Pancreas (tissue), 10 donors: ENCODE measurements around the gene UPK3BL2. TPM values are rescaled to one million over a fixed set of nuclear protein-coding genes. Genes with fewer than 3 reads are reported as not detected.
A peak's percentile ranks its signal among the peaks of the same experiment; 100 is the strongest.
"Not testable (repeated sequence)": the region's sequence is repeated elsewhere in the genome, so short reads cannot be mapped to it uniquely, and the experiment has no call there.

Experiments used
- ATAC-seq, 4 donors: fragments of 200-7000 bp; cut with Tn5 transposase; one replicate each; pipeline versions ENCODE4 v1.8.0 to v1.9.1; 2020; ENCODE audit warnings: mild to moderate bottlenecking in 4 of 4, moderate library complexity in 4 of 4
- DNase-seq, 6 donors: peaks; one replicate each; pipeline ENCODE4 v3.0.0-alpha.2; 2020
- FAIRE-seq: peaks from 2 replicates; lab custom pipeline; 2012; peaks lifted over from hg19 to GRCh38; lab: Jason Lieb, UNC
- H3K27ac ChIP-seq, 4 donors: fragments of 200-600 bp; sonication (generic); 1 replicate in 3 of 4; 2 replicates in 1 of 4; pipeline versions ENCODE4 v1.5.0 to v1.8.0; 2020
- H3K27me3 ChIP-seq, 4 donors: fragments of 200-600 bp; one replicate each; pipeline ENCODE4 v1.8.0; 2021
- H3K36me3 ChIP-seq, 3 donors: fragments of 200-600 bp; sonication (generic) in 1 of 3; one replicate each; pipeline versions ENCODE4 v1.5.0 to v1.8.0; 2020 to 2021
- H3K4me1 ChIP-seq, 3 donors: fragments of 200-600 bp; one replicate each; pipeline ENCODE4 v1.8.0; 2021
- H3K4me3 ChIP-seq, 4 donors: fragments of 200-600 bp; sonication (generic) in 2 of 4; one replicate each; pipeline versions ENCODE4 v1.5.0 to v1.8.0; 2020 to 2021
- H3K9me3 ChIP-seq, 4 donors: fragments of 200-600 bp; one replicate each; pipeline ENCODE4 v1.8.0; 2021
- WGBS, 2 donors: extraction: QIAGEN DNeasy Blood & Tissue Kit; methylation state at CpG; one replicate each; pipeline ENCODE4 v1.1.7; 2013; 5-methylcytosine and 5-hydroxymethylcytosine counted together
- intact Hi-C, 3 donors: fragments of 100-400 bp; cut with DNase I; formaldehyde crosslinking; loops; one replicate each; pipeline versions ENCODE4 v1.11.1 to v1.14.2; 2022
- polyA plus RNA-seq, 2 donors: library from polyadenylated mRNA; stranded (reverse); fragments of 200-250 nt; gene quantifications; one replicate each; pipeline ENCODE4 v1.2.3, GENCODE V29; 2013
- total RNA-seq, 6 donors: library from RNA; stranded (reverse); fragmentation: NEBNext Ultra II Directional in 4 of 6; extraction: Animal tissue kit (Norgen Biotek cat#: 25700) in 4 of 6; gene quantifications; one replicate each; pipeline versions ENCODE4 v1.2.1 to v1.2.4, GENCODE V29; 2021 to 2023
- donor health status: healthy with polysubstance abuse.
- donor health status: DM: no; HTN: no; CAD: no; lungs with moderate emphysema.
- donor health status: DM: no; HTN: no; CAD: no.
- donor health status: control.
- donor health status: control.
- donor health status: Bipolar disorder and iron deficiency.
- donor health status: DM: yes; HTN: yes; CAD: no.
- donor health status: DM: no; HTN: no; CAD: no.
- donor health status: DM: no; HTN: no; CAD: no.
- donor health status: DM: yes; HTN: yes; CAD: no.

The UPK3BL2 gene
- total and polyA plus RNA-seq, 8 donors = 6.0 to 38.4 (median 7.3) TPM

DNA sequence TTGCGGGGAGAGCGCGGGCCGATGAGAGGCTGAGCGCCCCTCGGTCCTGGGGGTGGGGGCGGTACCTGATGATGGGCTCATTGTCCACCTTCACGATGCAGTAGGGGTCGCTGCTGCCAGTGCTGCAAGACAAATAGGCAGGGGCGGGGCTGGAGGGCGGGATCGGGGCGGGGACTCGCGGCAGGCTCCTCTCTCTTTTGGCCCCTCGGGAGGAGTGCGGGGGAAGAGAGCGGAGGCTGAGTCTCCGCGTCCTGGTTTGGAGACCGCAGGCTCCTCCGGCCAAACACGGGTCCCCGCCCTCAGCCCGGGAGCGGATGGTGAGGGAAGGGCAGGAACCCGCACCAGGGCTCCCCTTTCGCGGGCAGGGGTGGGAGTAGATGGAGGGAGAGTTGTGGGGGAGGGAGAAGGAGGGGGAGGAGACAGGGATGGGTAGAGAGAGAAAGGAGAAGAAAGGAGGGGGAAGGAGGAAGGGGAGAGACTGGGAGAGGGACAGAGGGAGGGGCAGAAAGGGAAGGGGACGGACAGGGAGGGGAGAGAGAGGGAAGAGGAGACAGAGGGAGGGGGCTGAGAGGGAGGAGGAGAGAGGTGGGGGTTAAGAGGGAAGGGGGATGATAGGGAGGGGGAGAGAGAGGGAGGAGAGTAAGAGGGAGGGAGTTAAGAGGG lies 31.5 kb downstream of the UPK3BL2 start:
- not testable (repeated sequence) for H3K27ac ChIP-seq

DNA sequence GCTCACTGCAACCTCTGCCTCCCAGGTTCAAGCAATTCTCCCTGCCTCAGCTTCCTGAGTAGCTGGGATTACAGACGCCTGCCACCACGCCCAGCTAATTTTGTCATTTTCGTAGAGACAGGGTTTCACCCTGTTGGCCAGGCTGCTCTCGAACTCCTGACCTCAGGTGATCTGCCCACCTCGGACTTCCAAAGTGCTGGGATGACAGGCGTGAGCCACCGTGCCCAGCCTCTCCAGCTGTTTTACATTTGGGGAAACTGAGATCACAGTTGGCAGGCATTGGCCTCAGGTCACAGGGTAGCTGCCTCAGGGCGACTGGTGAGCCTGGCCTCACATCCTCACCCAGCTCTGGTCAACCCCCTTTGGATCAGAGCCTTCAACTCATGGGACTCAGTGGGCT lies 32.9 kb downstream of the UPK3BL2 start:
- FAIRE-seq, intact Hi-C loops, ATAC-seq, H3K4me1 ChIP-seq, H3K27me3 ChIP-seq, H3K36me3 ChIP-seq, H3K9me3 ChIP-seq, H3K27ac ChIP-seq, H3K4me3 ChIP-seq: not testable (repeated sequence)
- WGBS, 2 donors = 66 to 76% methylated on average over 4 of the region's 8 CpGs
- DNase-seq = peak in 1 of 6 donors; percentile 9

More for the DNA sequence above, 31.5 kb downstream of the UPK3BL2 start:
- no CpG with 5 or more reads among the region's 30 CpGs for WGBS, 2 donors
- DNase-seq, H3K4me1 ChIP-seq, H3K9me3 ChIP-seq, H3K27me3 ChIP-seq, H3K4me3 ChIP-seq, FAIRE-seq, intact Hi-C loops, H3K36me3 ChIP-seq: not testable (repeated sequence)
- ATAC-seq = peak; percentile 31 to 71 (median 57)

DNA sequence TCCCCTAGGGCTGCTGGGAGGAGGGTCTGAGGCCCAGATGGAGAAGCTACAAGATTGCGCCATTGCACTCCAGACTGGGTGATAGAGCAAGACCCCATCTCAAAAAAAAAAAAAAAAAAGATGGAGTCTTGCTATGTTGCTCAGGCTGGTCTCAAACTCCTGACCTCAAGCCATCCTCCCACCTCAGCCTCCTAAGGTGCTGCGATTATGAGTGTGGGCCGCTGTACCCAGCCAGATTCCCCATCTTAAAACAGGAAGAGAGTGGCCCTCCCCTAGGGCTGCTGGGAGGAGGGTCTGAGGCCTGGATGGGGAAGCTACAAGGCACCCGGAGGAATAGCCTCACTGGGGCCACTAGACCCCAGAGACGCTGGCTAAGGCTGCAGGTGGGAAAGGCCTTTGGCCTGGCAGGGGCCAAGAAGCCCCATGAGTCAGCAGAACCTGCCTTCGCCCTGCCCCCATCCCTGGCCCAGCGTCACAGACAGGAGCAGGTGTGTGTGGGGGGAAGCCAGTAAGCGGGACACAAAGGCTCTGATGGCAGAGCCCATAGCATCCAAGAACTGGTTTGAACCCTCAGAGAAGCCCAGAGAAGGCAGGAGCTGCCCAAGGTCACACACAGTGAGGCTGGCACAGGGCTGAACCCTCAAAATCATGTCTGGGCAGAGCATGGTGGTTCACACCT lies 35.9 kb downstream of the UPK3BL2 start:
- 88 to 91% methylated on average over 2 of the region's 8 CpGs for WGBS, 2 donors
- H3K4me1 ChIP-seq, ATAC-seq, H3K4me3 ChIP-seq, FAIRE-seq, intact Hi-C loops, H3K36me3 ChIP-seq, H3K27ac ChIP-seq, H3K9me3 ChIP-seq, H3K27me3 ChIP-seq: not testable (repeated sequence)
- peak in 1 of 6 donors; percentile 18 for DNase-seq

DNA sequence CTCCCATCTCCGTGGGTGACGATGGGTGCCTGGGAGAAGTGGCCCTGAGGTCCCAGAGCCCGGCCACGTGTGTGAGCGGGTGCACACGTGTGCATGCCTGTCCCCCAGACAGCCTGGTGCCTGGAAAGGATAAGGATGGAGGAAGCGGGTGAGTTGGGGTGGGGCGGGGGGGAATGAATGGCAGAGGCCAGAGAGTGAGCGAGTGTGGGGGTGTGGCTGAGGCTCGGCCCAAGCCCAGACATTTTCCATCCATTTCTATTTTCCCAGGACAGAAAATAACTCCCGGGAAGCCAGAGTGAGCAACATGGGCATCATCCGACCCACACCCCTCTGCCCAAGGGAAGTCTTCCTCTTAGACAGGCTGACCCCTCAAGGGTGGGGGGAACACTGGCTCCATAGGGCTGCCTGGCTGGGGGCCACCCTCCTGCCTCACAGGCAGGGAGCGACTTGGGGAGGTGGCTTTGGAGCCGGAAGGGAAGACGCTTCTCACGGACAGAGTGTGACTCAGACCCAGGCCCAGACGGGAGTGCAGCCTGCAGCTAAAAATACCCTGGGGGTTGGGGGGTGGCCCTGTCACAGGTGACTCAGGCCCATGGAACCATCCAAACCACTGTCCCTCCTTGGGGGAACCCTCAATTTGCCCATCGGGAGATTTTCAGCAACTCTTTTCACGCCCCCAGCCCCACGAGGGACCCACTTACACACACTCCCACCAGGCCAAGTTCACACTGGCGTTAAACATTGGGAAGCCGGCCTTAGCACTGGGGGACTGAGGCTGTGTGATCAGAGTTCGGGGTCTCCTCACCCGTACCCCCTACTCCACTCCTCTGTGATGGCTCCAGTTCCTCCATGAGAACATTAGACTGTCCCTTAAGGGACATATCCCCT lies 38.0 kb downstream of the UPK3BL2 start:
- WGBS, 2 donors = 81 to 90% methylated on average over 5 of the region's 24 CpGs
- DNase-seq = peak in 2 of 6 donors; percentile 10 to 36
- peak in 3 of 4 donors; percentile 24 to 45 (median 41) for ATAC-seq

DNA sequence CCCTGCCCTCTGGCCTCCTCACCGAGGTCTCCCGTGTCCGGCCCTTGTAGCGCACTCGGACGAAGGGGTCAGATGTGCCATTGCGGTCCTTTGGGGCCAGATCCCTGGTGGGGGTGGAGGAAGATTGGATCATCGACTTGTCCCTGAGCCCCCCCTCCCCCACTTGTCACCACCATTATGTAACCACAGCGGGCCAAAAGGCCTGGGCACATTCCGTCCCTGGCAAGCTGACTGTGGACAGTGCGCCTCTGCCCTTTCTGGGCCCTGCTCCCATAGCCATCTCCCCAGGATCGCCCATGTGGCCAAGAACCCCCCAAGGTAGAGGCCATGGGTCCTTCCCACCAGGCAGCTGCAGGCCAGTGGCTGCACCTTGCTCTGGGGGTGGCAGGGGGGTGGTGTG lies 40.4 kb downstream of the UPK3BL2 start:
- H3K36me3 ChIP-seq, H3K4me3 ChIP-seq, FAIRE-seq, H3K27ac ChIP-seq, H3K9me3 ChIP-seq, H3K4me1 ChIP-seq, ATAC-seq, H3K27me3 ChIP-seq, intact Hi-C loops, DNase-seq: not testable (repeated sequence)
- WGBS, 2 donors = no CpG with 5 or more reads among the region's 12 CpGs

More for the DNA sequence above, 38.0 kb downstream of the UPK3BL2 start:
- H3K4me3 ChIP-seq, H3K36me3 ChIP-seq, H3K9me3 ChIP-seq, H3K27ac ChIP-seq, H3K4me1 ChIP-seq, intact Hi-C loops, H3K27me3 ChIP-seq, FAIRE-seq: not testable (repeated sequence)

DNA sequence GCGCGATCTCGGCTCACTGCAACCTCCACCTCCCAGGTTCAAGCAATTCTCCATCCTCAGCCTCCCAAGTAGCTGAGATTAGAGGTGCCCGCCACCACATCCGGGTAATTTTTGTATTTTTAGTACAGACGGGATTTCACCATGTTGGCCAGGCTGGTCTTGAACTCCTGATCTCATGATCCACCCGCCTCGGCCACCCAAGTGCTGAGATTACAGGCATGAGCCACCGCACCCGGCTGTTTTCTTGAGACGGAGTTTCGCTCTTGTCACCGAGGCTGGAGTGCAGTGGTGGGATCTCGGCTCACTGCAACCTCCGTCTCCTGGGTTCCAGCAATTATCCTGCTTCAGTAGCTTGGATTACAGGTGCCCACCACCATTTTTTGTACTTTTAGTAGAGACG lies 45.2 kb downstream of the UPK3BL2 start:
- H3K9me3 ChIP-seq, ATAC-seq, H3K36me3 ChIP-seq, H3K4me1 ChIP-seq, H3K27me3 ChIP-seq, H3K4me3 ChIP-seq, DNase-seq, FAIRE-seq, intact Hi-C loops, H3K27ac ChIP-seq: not testable (repeated sequence)
- 85 to 91% methylated on average over 11 of the region's 16 CpGs for WGBS, 2 donors

DNA sequence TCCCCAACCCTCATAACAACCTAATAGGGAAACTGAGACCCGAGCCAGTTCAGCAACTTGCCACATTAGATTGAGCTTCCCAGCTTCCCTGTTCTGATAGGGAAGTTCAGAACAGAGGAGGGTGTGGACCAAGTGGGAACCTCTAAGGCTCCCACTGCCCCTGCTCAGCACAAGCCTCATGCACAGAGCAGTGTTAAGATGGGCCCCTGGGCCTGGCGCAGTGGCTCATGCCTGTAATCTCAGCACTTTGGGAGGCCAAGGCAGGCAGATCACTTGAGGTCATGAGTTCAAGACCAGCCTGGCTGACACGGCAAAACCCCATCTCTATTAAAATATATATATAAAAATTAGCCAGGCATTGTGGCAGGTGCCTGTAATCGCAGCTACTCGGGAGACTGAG lies 46.2 kb downstream of the UPK3BL2 start:
- 60 to 67% methylated on average over 1 of the region's 5 CpGs for WGBS, 2 donors
- H3K9me3 ChIP-seq, H3K36me3 ChIP-seq, H3K4me1 ChIP-seq, H3K4me3 ChIP-seq, H3K27ac ChIP-seq, intact Hi-C loops, ATAC-seq, H3K27me3 ChIP-seq, FAIRE-seq: not testable (repeated sequence)
- peak in 2 of 6 donors; percentile 24 to 32 for DNase-seq

DNA sequence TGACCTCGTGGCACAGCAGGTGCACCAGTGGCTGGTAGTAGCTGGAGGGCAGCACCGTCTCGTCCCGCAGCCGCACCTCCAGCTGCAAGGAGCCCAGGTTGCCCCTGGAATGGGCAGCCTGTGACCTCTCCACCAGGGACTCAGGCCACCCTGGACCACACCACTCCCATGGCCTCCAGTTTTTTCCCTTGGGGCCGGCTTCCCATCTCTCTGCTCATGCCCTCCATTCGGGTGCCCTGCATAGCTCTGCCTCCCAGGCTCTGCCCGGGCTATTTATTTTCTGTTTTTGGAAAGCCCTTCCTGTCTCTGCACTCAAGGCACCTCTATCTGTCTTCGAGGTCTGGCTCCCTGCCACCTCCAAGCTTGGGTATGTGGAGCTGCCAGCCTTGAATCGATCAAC lies 46.6 kb downstream of the UPK3BL2 start:
- H3K27me3 ChIP-seq, H3K9me3 ChIP-seq, intact Hi-C loops, H3K4me3 ChIP-seq, H3K27ac ChIP-seq, ATAC-seq, H3K4me1 ChIP-seq, H3K36me3 ChIP-seq, FAIRE-seq: not testable (repeated sequence)
- peak in 3 of 6 donors; percentile 11 to 38 (median 13) for DNase-seq
- WGBS, 2 donors = 70 to 75% methylated on average over 3 of the region's 10 CpGs

DNA sequence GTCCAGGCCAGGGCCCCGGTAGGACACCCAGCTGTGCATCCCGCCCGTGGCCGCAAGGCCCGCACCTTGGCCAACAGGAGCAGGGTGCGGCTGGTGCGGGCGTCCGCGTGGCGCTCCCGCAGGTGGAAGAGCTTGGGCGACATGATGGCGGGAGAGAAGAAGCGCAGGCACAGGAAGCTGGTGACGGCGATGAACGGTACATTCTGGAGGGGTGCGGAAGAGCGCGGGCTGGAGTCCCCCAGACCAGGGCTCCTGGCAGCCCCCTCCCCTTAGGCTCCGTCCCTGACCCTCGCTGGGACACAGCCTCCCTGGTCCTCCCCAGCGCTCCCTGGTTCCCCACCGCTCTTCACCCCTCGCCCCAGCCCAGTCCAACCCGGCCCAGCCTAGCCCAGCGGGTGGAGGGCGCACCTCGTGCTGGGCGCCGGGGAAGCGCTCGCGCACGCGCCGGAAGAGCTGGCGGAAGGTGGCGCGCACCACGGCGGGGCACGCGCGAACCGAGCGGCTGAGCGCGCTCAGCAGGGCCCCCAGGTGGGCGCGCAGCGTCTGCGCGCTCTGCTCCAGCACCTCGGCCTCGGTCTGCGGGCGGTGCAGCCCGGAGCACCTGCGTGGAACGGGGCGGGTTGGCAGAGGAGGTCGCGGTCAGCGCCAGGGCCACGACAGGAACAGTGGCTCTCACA lies 48.9 kb downstream of the UPK3BL2 start:
- intact Hi-C loops, DNase-seq, FAIRE-seq, H3K9me3 ChIP-seq, H3K4me1 ChIP-seq, H3K4me3 ChIP-seq, H3K36me3 ChIP-seq, H3K27ac ChIP-seq, H3K27me3 ChIP-seq: not testable (repeated sequence)
- ATAC-seq = peak; percentile 27 to 53 (median 48)
- no CpG with 5 or more reads among the region's 67 CpGs for WGBS, 2 donors

DNA sequence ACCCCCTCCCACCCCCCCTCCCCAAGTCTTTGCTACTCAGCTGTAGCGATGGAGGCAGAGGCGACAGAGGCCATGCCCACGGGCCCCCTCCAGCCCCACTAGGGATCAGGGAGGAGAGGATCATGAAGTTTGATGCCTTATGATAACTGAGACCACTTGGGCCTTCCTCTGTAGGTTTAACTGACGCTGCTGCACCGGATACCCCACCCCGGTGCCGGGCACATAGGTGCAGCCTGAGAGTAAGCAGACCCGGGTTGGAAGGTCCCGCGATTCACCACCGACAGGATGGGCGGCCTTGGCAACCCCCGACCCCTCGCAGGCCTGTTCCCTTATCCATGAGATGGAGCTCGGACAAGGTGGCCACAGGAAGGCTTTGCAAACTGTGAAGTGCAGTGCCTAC lies 49.5 kb downstream of the UPK3BL2 start:
- ATAC-seq, H3K4me1 ChIP-seq, H3K9me3 ChIP-seq, intact Hi-C loops, H3K4me3 ChIP-seq, H3K36me3 ChIP-seq, FAIRE-seq, H3K27ac ChIP-seq, H3K27me3 ChIP-seq: not testable (repeated sequence)
- DNase-seq = peak in 4 of 6 donors; percentile 13 to 39 (median 37)
- WGBS, 2 donors = 36 to 47% methylated on average over 5 of the region's 15 CpGs

DNA sequence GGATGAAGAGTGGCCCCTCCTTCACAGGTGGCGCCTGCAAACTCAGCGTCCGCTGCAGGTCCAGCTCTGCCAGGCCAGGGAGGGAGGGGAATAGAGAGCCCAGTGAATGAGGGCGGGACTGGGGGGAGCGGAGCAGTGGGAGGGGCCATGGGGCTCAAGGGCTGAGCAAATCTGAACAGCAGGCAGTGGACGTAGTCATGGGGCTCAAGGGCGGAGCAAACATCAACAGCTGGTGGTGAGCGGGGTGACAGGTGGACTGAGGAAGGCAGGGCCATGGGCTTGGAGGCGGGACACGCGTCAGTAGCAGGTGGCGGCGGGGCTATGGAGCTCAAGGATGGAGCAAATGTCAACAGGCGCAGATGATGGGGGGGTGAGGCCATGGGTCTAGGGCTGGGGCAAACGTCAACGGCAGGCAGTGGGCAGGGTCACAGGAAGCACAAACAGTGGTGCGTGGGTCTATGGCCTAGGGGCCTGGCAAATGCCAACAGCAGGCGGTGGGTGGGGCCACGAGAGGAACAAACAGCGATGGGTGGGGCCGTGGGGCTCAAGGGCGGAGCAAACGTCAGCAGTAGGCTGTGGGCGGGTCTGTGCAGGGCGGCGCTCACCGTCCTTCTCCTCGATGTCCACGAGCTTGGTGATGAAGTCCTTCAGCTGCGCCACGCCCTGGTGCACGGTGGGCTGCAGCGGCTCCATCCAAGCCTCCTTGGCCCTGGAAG lies 50.1 kb downstream of the UPK3BL2 start:
- H3K4me1 ChIP-seq, H3K9me3 ChIP-seq, H3K27me3 ChIP-seq, FAIRE-seq, H3K36me3 ChIP-seq, intact Hi-C loops, H3K4me3 ChIP-seq, H3K27ac ChIP-seq: not testable (repeated sequence)
- ATAC-seq = peak; percentile 82 to 90 (median 85)
- WGBS, 2 donors = no CpG with 5 or more reads among the region's 33 CpGs
- peak in 1 of 6 donors; percentile 78 for DNase-seq
